Ovary (tissue), 10 donors: ENCODE measurements around the gene DENND1A. TPM values are rescaled to one million over a fixed set of nuclear protein-coding genes. Genes with fewer than 3 reads are reported as not detected.
"Not testable (repeated sequence)": the region's sequence is repeated elsewhere in the genome, so short reads cannot be mapped to it uniquely, and the experiment has no call there.

ENCODE experiments used
- DNase-seq, 5 donors: peaks; one replicate each; pipeline ENCODE4 v3.0.0-alpha.2; 2019 to 2020
- H3K27ac ChIP-seq, 2 donors: fragments of 200-600 bp; one replicate each; pipeline versions ENCODE4 v1.5.1 to v1.8.0; 2019 to 2022
- H3K27me3 ChIP-seq: fragments of 200-600 bp; one replicate; pipeline ENCODE4 v1.8.0; 2022
- H3K36me3 ChIP-seq: fragments of 200-600 bp; sonication (generic); one replicate; pipeline ENCODE4 v1.5.1; 2019
- H3K4me1 ChIP-seq: one replicate; pipeline ENCODE4 v1.8.1; 2013; ENCODE audit warnings: mild to moderate bottlenecking, moderate library complexity; ENCODE audit not compliant: insufficient read depth
- H3K4me3 ChIP-seq: fragments of 200-600 bp; sonication (generic); one replicate; pipeline ENCODE4 v1.5.1; 2017
- H3K9me3 ChIP-seq, 2 donors: fragments of 200-600 bp in 1 of 2; sonication (generic) in 1 of 2; one replicate each; pipeline versions ENCODE4 v1.5.1 to v1.8.1; 2013 to 2019; ENCODE audit warnings: mild to moderate bottlenecking in 1 of 2, moderate library complexity in 1 of 2
- EP300 ChIP-seq: sonication (generic); formaldehyde crosslinking; IDR thresholded peaks from one replicate; pipeline ENCODE4 v1.6.1; 2017; ENCODE audit warnings: antibody characterized with exemption
- POLR2A ChIP-seq: fragments of 450-650 bp; IDR thresholded peaks from one replicate; pipeline ENCODE4 v1.6.1; 2017; ENCODE audit warnings: antibody characterized with exemption, mild to moderate bottlenecking, moderate library complexity
- WGBS, 3 donors: extraction: QIAGEN DNeasy Blood & Tissue Kit in 1 of 3; methylation state at CpG; one replicate each; pipeline versions ENCODE4 v1.1.5 to v1.1.7; 2013 to 2017; 5-methylcytosine and 5-hydroxymethylcytosine counted together
- intact Hi-C, 4 donors: fragments of 100-400 bp; cut with DNase I; formaldehyde crosslinking; loops; one replicate each; pipeline versions ENCODE4 v1.11.0 to v1.15.1; 2022 to 2023
- long read RNA-seq, 3 donors: library from polyadenylated mRNA in 2 of 3; unstranded in 2 of 3; transcript quantifications; one replicate each; pipeline ENCODE4 v2.0.0 and lab custom pipeline, GENCODE V29; 2021 to 2026
- polyA plus RNA-seq, 2 donors: library from polyadenylated mRNA; stranded (reverse); fragments of 200-250 nt in 1 of 2; fragments of 350-450 nt in 1 of 2; fragmentation: Illumina TruSeq in 1 of 2; extraction: RNeasy Lipid Tissue Mini Kit (QIAGEN cat#74804) in 1 of 2; gene quantifications; one replicate each; pipeline ENCODE4 v1.2.3, GENCODE V29; 2013 to 2014
- total RNA-seq, 7 donors: library from RNA; depleted of rRNA in 2 of 7; stranded (reverse); fragments of >200 nt in 2 of 7; fragmentation: NEBNext Ultra II Directional in 3 of 7; extraction: Animal tissue kit (Norgen Biotek cat#: 25700) in 3 of 7; gene quantifications; one replicate each; pipeline versions ENCODE4 v1.1.0 to v1.2.4, GENCODE V29; 2016 to 2023
- TF ChIP-seq, protein P1 (sequence below), 3 donors: fragments of 450-650 bp in 2 of 3; fragments of 200-600 bp in 1 of 3; IDR thresholded peaks; one replicate each; pipeline versions ENCODE4 v1.5.1 to v1.8.0; 2016 to 2022; ENCODE audit warnings: antibody characterized with exemption in 3 of 3, mild to moderate bottlenecking in 1 of 3
- donor health status: DM: no; HTN: no; CAD: no; lungs with moderate emphysema.
- donor health status: DM: no; HTN: no; CAD: no.
- donor health status: Bipolar disorder and iron deficiency.
- donor health status: DM: yes; HTN: yes; CAD: no.
- donor health status: DM: no; HTN: no; CAD: no.
- donor health status: DM: yes; HTN: yes; CAD: no.

Gene DENND1A
- total RNA-seq (10 to 100 TPM; 11.6 to 24.5 (median 18.7) TPM), polyA plus RNA-seq (10 to 100 TPM; 10.4 to 12.9 TPM)
- long read RNA-seq, donor 1, partial matches to known transcripts: 0 of 25 reads
- long read RNA-seq, donor 1, other reads (novel, unspliced or antisense): 25 of 25 reads
- long read RNA-seq, donor 2, full-length matches to known transcripts: 2 of 8 reads
- long read RNA-seq, donor 2, partial matches to known transcripts: 6 of 8 reads
- long read RNA-seq, donor 2, other reads (novel, unspliced or antisense): 0 of 8 reads
- long read RNA-seq, donor 3, partial matches to known transcripts: 1 of 17 reads
- long read RNA-seq, donor 3, other reads (novel, unspliced or antisense): 14 of 17 reads

DNA sequence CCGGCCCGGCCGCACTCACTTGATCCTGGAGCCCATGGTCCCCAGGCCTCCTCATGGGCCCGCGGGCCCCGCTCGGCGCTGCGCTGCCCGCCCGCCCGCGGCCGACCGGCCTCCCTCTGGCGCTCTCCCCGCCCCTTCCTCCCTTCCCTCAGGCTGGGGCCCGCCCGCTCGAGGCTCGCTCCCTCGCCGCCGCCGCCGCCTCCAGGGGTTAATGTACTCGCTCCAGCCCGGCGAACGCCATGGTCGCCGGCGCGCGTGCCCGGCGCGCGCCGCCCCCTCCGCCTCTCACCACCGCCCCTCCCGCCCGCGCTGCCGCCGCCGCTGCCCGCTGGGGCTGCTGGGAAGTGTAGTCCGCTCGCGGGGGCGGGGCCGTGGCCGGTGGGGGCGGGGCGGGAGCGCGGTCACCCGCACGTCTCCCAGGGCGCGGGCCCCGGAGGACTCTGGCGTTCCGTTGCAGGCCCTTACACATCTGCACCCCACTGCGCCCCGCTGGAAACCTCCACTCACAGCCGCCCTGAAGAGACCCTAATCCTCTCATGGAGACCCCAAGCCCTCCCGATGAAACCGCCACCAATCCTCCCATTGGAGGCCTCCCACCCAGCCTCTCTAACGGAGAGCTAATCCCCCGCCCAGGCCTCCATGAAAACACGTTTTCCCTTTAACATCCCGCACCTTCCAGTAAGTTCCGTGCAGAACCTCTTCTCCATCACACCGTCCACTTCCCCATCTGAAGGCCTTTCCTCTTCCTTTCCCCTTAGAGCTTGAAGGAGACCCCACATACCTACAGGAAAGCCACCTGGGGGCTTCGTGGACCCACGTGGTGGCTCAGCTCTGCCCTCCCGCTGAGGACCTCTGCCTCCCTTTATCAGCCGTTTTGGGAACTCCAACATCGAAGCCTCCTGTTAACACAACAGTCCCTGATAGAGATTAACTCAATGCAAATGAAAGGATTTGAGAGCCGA, at the start of gene DENND1A:
Gene DENND1A, minus strand, starts transcription at position 257 of the 962 bp plus-strand sequence. Its CDS starts 221 bp downstream, at position 36.
- Histone ChIP-seq H3K36me3 (no peaks in the 10 kb centered on the region), H3K27ac (peak within 1 kb of the TSS in 1 of 2 donors; percentile 45), H3K4me3 (peak within 1 kb of the TSS; percentile 78), H3K27me3 (no peaks in the 10 kb centered on the region), H3K9me3 (no peaks in the 10 kb centered on the region), H3K4me1 (peaks cover 9% of the 10 kb centered on the region)
- peak; percentile 88 to 93 (median 92) for DNase-seq
- TF ChIP-seq, protein P1, sequence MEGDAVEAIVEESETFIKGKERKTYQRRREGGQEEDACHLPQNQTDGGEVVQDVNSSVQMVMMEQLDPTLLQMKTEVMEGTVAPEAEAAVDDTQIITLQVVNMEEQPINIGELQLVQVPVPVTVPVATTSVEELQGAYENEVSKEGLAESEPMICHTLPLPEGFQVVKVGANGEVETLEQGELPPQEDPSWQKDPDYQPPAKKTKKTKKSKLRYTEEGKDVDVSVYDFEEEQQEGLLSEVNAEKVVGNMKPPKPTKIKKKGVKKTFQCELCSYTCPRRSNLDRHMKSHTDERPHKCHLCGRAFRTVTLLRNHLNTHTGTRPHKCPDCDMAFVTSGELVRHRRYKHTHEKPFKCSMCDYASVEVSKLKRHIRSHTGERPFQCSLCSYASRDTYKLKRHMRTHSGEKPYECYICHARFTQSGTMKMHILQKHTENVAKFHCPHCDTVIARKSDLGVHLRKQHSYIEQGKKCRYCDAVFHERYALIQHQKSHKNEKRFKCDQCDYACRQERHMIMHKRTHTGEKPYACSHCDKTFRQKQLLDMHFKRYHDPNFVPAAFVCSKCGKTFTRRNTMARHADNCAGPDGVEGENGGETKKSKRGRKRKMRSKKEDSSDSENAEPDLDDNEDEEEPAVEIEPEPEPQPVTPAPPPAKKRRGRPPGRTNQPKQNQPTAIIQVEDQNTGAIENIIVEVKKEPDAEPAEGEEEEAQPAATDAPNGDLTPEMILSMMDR (IDR thresholded peaks at IDR 0.05): no peak
- TF ChIP-seq POLR2A: peak; percentile 23
- intact Hi-C loops: no loop called here
- WGBS, 3 donors: 6 to 12% (median 9%) methylated on average over 40 to 83 of the region's 83 CpGs

GRCh38 chr9:123978981-123979380, 49.1 kb upstream of the DENND1A start:
- Histone ChIP-seq H3K9me3 (no peaks in the 10 kb centered on the region), H3K4me3 (no peak overlapping the region), H3K36me3 (no peaks in the 10 kb centered on the region), H3K27ac (no peak overlapping the region), H3K27me3 (no peaks in the 10 kb centered on the region), H3K4me1 (no peaks in the 10 kb centered on the region)
- WGBS, 3 donors: 78 to 88% (median 83%) methylated on average over 4 to 5 of the region's 5 CpGs
- DNase-seq: no peak
- TF ChIP-seq EP300: no peak
- TF ChIP-seq, protein P1 (IDR thresholded peaks at IDR 0.05): no peak
- no peak for TF ChIP-seq POLR2A
- intact Hi-C loops: loop anchor here in 1 of 4 donors (2.0 kb wide), 1 partner anchor 18 kb away; no protein-coding TSS in a partner anchor

DNA sequence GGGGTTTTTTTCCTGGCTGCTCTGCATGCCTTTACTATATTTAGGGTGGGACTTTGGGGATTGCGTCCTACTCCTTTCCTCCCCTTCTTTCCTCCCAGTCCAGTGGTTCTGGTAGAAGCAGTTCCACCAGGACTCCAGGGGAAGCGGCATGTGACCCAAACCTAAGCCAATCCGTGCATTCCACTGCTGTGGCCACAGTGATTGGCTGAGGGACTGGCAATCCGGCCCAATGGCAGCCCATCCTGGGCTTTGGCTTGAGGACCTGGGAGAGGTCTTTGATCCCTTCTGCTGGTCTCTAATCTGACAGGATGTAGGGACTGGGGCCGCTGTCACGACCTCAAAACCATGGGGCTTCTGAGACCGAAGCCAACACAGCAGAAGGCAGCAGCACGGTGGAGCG, 46.7 kb upstream of the DENND1A start:
- H3K9me3 ChIP-seq, H3K27me3 ChIP-seq, intact Hi-C loops, H3K4me1 ChIP-seq, DNase-seq, H3K4me3 ChIP-seq, H3K27ac ChIP-seq, H3K36me3 ChIP-seq: not testable (repeated sequence)
- no CpG with 5 or more reads among the region's 9 CpGs for WGBS, 3 donors

DNA sequence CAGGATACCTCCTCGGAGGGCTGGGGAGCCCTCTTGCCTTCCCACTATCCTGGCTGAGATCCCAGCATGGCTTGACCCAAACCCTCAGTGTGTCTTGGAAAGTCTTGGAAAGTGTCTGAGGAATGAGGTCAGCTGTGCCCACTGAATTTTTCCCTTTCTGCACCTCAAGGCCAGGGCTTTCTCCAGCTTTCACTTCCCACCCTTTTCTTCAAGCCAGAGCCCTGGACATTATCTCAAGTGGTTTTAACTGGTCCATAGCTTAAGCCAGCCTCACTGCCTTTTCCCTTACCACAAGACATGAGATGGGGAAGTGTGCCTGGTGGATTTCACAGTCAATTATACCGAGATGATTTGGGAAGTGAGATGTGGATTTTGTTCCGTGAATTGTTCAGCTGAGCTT, 45.9 kb upstream of the DENND1A start:
- DNase-seq: no peak
- 58 to 67% (median 62%) methylated on average over 3 of the region's 3 CpGs for WGBS, 3 donors
- Histone ChIP-seq H3K9me3 (no peaks in the 10 kb centered on the region), H3K36me3 (no peaks in the 10 kb centered on the region), H3K27me3 (no peaks in the 10 kb centered on the region), H3K4me3 (no peak overlapping the region), H3K27ac (no peak overlapping the region), H3K4me1 (no peaks in the 10 kb centered on the region)
- intact Hi-C loops: loop anchor here in 2 of 4 donors (2.0 kb wide), 2 partner anchors 13 to 15 kb away; no protein-coding TSS in a partner anchor
- TF ChIP-seq POLR2A (no peak), EP300 (no peak)
- TF ChIP-seq, protein P1 (IDR thresholded peaks at IDR 0.05): no peak
